GM18520 (cell line): ENCODE data around the gene TMEM161A.
"Not testable (repeated sequence)": the region's sequence is repeated elsewhere in the genome, so short reads cannot be mapped to it uniquely, and the experiment has no call there.

Experiments
- ATAC-seq: cut with Tn5 transposase; IDR thresholded peaks from one replicate; pipeline ENCODE4 v1.9.1; 2021; ENCODE audit not compliant: unreplicated experiment

TMEM161A gene

GRCh38 chr19:19122902-19123301, 15.4 kb downstream of the TMEM161A start:
- ATAC-seq = no peak

- ATAC-seq = no peak
These were observed 16.9 kb downstream of the TMEM161A start for GRCh38 chr19:19121371-19121770.

- ATAC-seq = no peak
These were observed 17.7 kb downstream of the TMEM161A start for GRCh38 chr19:19120308-19121231.

GRCh38 chr19:19119325-19120237, 18.7 kb downstream of the TMEM161A start:
- ATAC-seq = no peak

GRCh38 chr19:19115954-19116353, 22.3 kb downstream of the TMEM161A start:
- no peak for ATAC-seq

GRCh38 chr19:19113040-19113626, 25.1 kb downstream of the TMEM161A start:
- ATAC-seq = no peak

- no peak for ATAC-seq
These were observed 26.2 kb downstream of the TMEM161A start for GRCh38 chr19:19111967-19112580.

- no peak for ATAC-seq
These were observed 27.0 kb downstream of the TMEM161A start for GRCh38 chr19:19111136-19111835.

- no peak for ATAC-seq
These were observed 27.7 kb downstream of the TMEM161A start for GRCh38 chr19:19110410-19111135.

GRCh38 chr19:19109601-19110000, 28.7 kb downstream of the TMEM161A start:
- ATAC-seq = no peak

- no peak for ATAC-seq
These were observed 30.6 kb downstream of the TMEM161A start for GRCh38 chr19:19107654-19108053.

GRCh38 chr19:19106938-19107337, 31.3 kb downstream of the TMEM161A start:
- not testable (repeated sequence) for ATAC-seq

GRCh38 chr19:19106056-19106551, 32.2 kb downstream of the TMEM161A start:
- ATAC-seq = no peak

- ATAC-seq = no peak
These were observed 32.8 kb downstream of the TMEM161A start for GRCh38 chr19:19105365-19106055.

- ATAC-seq = no peak
These were observed 35.1 kb downstream of the TMEM161A start for GRCh38 chr19:19103167-19103566.

- ATAC-seq = not testable (repeated sequence)
These were observed 35.7 kb downstream of the TMEM161A start for GRCh38 chr19:19102566-19102965.

GRCh38 chr19:19101540-19101939, 36.7 kb downstream of the TMEM161A start:
- ATAC-seq = no peak

GRCh38 chr19:19098703-19099632, 39.3 kb downstream of the TMEM161A start:
- ATAC-seq = no peak
